Ascending aorta (tissue), 2 donors: ENCODE data around the gene SLC22A12. TPM values are rescaled to one million over a fixed set of nuclear protein-coding genes. Genes with fewer than 3 reads are reported as not detected.

ENCODE experiments used
- DNase-seq, 2 donors: peaks; one replicate each; pipeline ENCODE4 v3.0.0-alpha.2; 2019; ENCODE audit warnings: low spot score in 2 of 2
- H3K27ac ChIP-seq, 2 donors: fragments of 200-600 bp; sonication (generic); one replicate each; pipeline ENCODE4 v1.5.1; 2016 to 2017; ENCODE audit warnings: mild to moderate bottlenecking in 1 of 2
- H3K27me3 ChIP-seq: fragments of 200-600 bp; sonication (generic); one replicate; pipeline ENCODE4 v1.5.1; 2017
- H3K36me3 ChIP-seq, 2 donors: fragments of 200-600 bp; sonication (generic); one replicate each; pipeline ENCODE4 v1.5.1; 2016
- H3K4me1 ChIP-seq, 2 donors: fragments of 200-600 bp; sonication (generic); one replicate each; pipeline ENCODE4 v1.5.1; 2016 to 2017; ENCODE audit warnings: mild to moderate bottlenecking in 1 of 2
- H3K4me3 ChIP-seq, 2 donors: fragments of 200-600 bp; sonication (generic); one replicate each; pipeline ENCODE4 v1.5.1; 2016 to 2017; ENCODE audit warnings: mild to moderate bottlenecking in 1 of 2
- H3K9me3 ChIP-seq, 2 donors: fragments of 200-600 bp; sonication (generic); one replicate each; pipeline ENCODE4 v1.5.1; 2016
- intact Hi-C: fragments of 100-400 bp; cut with DNase I; formaldehyde crosslinking; loops from one replicate; pipeline ENCODE4 v1.15.1; 2023
- total RNA-seq: library from RNA; depleted of rRNA; stranded (reverse); fragments of >200 nt; gene quantifications from one replicate; pipeline ENCODE4 v1.1.0, GENCODE V29; 2016
- TF ChIP-seq, protein P1 (sequence below), 3 experiments: fragments of 200-600 bp in 2 of 3; fragments of 450-650 bp in 1 of 3; sonication (generic) in 2 of 3; IDR thresholded peaks; one replicate each; pipeline ENCODE4 v1.5.1; 2016 to 2019; ENCODE audit warnings: antibody characterized with exemption in 3 of 3, mild to moderate bottlenecking in 1 of 3, moderate library complexity in 1 of 3

The SLC22A12 gene
- total RNA-seq, 1 donor from 2014 or later, result not detected

GRCh38 chr11:64606796-64607380 is 15.9 kb downstream of the SLC22A12 start:
- intact Hi-C loops, result no loop called here
- H3K27me3 ChIP-seq, result no peaks in the 10 kb centered on the region
- DNase-seq, result no peak
- peaks cover 0 to 3% of the 10 kb centered on the region in 2 donors for H3K36me3 ChIP-seq
- no peaks in the 10 kb centered on the region for H3K9me3 ChIP-seq
- H3K4me3 ChIP-seq, result no peak overlapping the region
- TF ChIP-seq, protein P1, sequence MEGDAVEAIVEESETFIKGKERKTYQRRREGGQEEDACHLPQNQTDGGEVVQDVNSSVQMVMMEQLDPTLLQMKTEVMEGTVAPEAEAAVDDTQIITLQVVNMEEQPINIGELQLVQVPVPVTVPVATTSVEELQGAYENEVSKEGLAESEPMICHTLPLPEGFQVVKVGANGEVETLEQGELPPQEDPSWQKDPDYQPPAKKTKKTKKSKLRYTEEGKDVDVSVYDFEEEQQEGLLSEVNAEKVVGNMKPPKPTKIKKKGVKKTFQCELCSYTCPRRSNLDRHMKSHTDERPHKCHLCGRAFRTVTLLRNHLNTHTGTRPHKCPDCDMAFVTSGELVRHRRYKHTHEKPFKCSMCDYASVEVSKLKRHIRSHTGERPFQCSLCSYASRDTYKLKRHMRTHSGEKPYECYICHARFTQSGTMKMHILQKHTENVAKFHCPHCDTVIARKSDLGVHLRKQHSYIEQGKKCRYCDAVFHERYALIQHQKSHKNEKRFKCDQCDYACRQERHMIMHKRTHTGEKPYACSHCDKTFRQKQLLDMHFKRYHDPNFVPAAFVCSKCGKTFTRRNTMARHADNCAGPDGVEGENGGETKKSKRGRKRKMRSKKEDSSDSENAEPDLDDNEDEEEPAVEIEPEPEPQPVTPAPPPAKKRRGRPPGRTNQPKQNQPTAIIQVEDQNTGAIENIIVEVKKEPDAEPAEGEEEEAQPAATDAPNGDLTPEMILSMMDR (IDR thresholded peaks at IDR 0.05), result no peak
- H3K27ac ChIP-seq, result no peak overlapping the region
- H3K4me1 ChIP-seq, result peaks cover 2 to 6% of the 10 kb centered on the region in 2 donors

DNA sequence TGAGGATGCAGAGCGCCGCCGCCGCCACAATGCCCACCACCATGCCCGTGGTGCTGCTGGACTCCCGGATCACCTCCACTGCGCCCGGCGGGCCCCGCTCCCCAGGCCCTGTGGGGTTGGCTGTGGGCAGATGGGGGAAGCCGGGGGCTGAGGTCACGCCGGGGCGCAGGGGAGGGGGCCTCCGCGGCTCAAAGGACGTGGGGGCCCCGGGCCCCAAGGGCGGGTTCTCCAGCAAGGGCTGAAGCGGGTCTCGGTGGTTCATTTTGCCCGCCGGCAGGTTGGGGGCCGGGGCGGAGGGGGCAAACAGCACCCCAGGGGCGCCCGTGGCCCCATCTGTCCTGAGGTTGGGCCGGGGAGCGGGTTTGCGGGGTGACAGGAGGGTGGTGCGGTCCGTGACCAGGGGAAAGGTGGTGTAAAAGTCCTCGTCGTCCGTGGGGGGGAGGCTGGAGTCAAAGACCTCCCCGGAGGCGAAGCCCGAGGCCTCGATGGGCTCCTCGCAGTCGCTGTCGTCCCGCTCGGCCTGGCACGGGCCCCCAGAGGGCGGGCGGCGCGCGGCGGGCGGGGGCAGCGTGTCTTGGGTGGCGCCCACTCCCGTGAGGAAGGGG is 16.5 kb downstream of the SLC22A12 start:
- peak overlapping the region; percentile 34 to 45 for H3K27ac ChIP-seq
- peaks cover 0 to 3% of the 10 kb centered on the region in 2 donors for H3K36me3 ChIP-seq
- intact Hi-C loops, result no loop called here

GRCh38 chr11:64608046-64608445 is 17.0 kb downstream of the SLC22A12 start:
- Histone ChIP-seq H3K27ac (peak overlapping the region; percentile 34 to 45), H3K4me1 (peaks cover 2 to 6% of the 10 kb centered on the region in 2 donors), H3K27me3 (no peaks in the 10 kb centered on the region), H3K9me3 (no peaks in the 10 kb centered on the region), H3K4me3 (peak overlapping the region; percentile 26 to 58), H3K36me3 (peaks cover 0 to 4% of the 10 kb centered on the region in 2 donors)
- intact Hi-C loops, result no loop called here
- peak in 1 of 2 donors; percentile 70 for DNase-seq
- TF ChIP-seq, protein P1 (IDR thresholded peaks at IDR 0.05), result no peak

More for the DNA sequence above, 16.5 kb downstream of the SLC22A12 start:
- TF ChIP-seq, protein P1 (IDR thresholded peaks at IDR 0.05), result no peak
- no peaks in the 10 kb centered on the region for H3K27me3 ChIP-seq
- no peaks in the 10 kb centered on the region for H3K9me3 ChIP-seq
- no peak for DNase-seq
- peak overlapping the region; percentile 26 to 58 for H3K4me3 ChIP-seq
- H3K4me1 ChIP-seq, result peaks cover 2 to 6% of the 10 kb centered on the region in 2 donors

DNA sequence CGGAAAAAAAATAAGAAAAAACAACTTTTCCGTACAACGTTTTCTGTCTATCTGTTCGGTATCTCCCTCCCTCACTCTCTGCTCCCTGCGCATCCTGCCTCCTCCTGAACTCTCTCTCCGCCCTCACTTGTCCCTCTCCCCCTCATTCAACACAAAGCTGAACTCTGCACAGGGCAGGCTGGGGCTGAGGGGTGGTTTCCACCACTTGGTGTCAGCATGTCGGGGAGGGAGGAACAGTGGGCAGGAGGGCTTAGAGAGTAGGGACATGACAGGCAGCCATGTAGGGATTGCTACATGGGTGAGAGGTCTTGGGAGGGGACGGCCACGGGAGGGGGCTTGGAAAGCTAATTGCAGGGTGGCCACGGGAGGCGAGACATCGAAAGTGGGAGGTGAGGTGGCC is 17.6 kb downstream of the SLC22A12 start:
- DNase-seq, result no peak
- Histone ChIP-seq H3K4me1 (peaks cover 2 to 6% of the 10 kb centered on the region in 2 donors), H3K27me3 (no peaks in the 10 kb centered on the region), H3K4me3 (peak overlapping the region in 1 of 2 donors; percentile 26), H3K9me3 (no peaks in the 10 kb centered on the region), H3K27ac (peak overlapping the region in 1 of 2 donors; percentile 4), H3K36me3 (peaks cover 0 to 7% of the 10 kb centered on the region in 2 donors)
- TF ChIP-seq, protein P1 (IDR thresholded peaks at IDR 0.05), result no peak
- intact Hi-C loops, result no loop called here

DNA sequence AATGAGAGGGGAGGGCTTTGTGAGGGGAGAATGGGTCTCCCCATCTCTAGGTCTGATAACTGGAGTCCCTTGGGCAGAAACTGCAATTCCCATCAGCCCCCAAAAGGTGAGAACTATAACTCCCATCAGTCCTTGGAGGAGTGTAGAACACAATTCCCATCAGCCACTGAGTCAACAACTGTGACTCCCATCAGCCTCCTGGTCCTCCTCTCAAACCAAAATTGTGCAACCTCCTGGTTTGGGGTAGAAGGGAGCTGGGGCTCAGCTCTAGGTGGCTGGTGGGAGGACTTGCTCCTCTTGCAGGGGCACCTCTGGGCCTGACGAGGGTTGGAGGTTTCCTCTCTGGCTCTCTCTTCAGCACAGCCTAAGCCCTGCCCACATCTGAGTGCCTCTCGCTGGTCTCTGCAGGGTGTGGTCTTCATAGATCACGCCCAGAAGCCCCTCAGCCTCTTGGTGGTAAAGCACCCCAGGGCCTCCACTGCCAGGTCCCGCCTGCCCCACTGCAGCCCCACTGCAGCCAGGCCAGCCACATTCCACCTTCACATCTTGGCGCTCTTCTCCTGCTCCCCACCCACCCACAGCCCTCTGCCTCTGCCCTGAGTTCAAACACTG is 18.5 kb downstream of the SLC22A12 start:
- H3K9me3 ChIP-seq, result no peaks in the 10 kb centered on the region
- intact Hi-C loops, result no loop called here
- no peaks in the 10 kb centered on the region for H3K27me3 ChIP-seq
- no peak for DNase-seq
- TF ChIP-seq, protein P1 (IDR thresholded peaks at IDR 0.05), result no peak
- no peak overlapping the region for H3K27ac ChIP-seq
- H3K4me3 ChIP-seq, result no peak overlapping the region
- H3K4me1 ChIP-seq, result peaks cover 2 to 6% of the 10 kb centered on the region in 2 donors
- peaks cover 0 to 9% of the 10 kb centered on the region in 2 donors for H3K36me3 ChIP-seq
